RWPE2 (cell line): Measurements from ENCODE around the gene NTPCR.

Experiments
- ATAC-seq: fragments of 200-7000 bp; cut with Tn5 transposase; 3 replicates; pipeline ENCODE4 v1.9.1; 2021; ENCODE audit warnings: low read depth
- DNase-seq: peaks from one replicate; pipeline ENCODE4 v3.0.0-alpha.2; 2020; ENCODE audit warnings: low spot score
- H3K27ac ChIP-seq: fragments of 450-650 bp; 2 replicates; pipeline ENCODE4 v1.5.1; 2017; ENCODE audit warnings: mild to moderate bottlenecking; ENCODE audit not compliant: poor library complexity, severe bottlenecking
- H3K27me3 ChIP-seq: fragments of 250-450 bp; sonication (Bioruptor Pico); 2 replicates; pipeline ENCODE4 v1.5.1; 2021; ENCODE audit warnings: mild to moderate bottlenecking, moderate library complexity; ENCODE audit not compliant: insufficient read depth, poor library complexity, severe bottlenecking
- H3K36me3 ChIP-seq: fragments of 250-450 bp; sonication (Bioruptor Pico); 2 replicates; pipeline ENCODE4 v1.5.1; 2020; ENCODE audit warnings: low read depth, mild to moderate bottlenecking, moderate library complexity
- H3K4me1 ChIP-seq: fragments of 250-450 bp; sonication (Bioruptor Pico); 2 replicates; pipeline ENCODE4 v1.5.1; 2021; ENCODE audit warnings: mild to moderate bottlenecking, moderate library complexity; ENCODE audit not compliant: insufficient read depth, poor library complexity, severe bottlenecking
- H3K4me3 ChIP-seq: fragments of 250-450 bp; sonication (Bioruptor Pico); 2 replicates; pipeline ENCODE4 v1.5.1; 2021; ENCODE audit warnings: mild to moderate bottlenecking, moderate library complexity; ENCODE audit not compliant: severe bottlenecking
- H3K9me3 ChIP-seq: fragments of 250-450 bp; sonication (Bioruptor Pico); 2 replicates; pipeline ENCODE4 v1.5.1; 2021; ENCODE audit warnings: mild to moderate bottlenecking, moderate library complexity; ENCODE audit not compliant: severe bottlenecking
- TF ChIP-seq, protein P1 (sequence below): fragments of 450-650 bp; IDR thresholded peaks from one replicate; pipeline ENCODE4 v1.5.1; 2017; ENCODE audit warnings: mild to moderate bottlenecking, moderate library complexity; ENCODE audit not compliant: poor library complexity, severe bottlenecking

Gene NTPCR

DNA sequence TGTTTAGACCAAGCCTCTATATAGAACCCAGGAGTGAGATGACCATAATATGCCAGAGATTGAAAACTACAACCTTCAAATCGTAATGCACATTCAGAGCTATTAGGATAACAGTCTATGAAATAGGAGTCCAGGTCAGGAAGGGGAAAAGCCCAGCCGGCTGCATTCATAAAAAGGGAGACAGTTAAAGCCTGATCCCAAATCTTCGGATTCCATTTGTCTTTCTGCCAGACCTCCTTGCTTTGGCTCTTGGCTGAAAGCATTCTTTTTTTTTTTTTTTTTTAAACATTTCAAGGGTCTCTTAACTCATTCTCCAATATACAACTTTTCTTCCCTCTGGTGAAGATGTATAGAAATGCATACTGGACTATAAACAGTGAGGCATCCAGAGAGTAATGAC is 81.1 kb downstream of the NTPCR start:
- Histone ChIP-seq H3K36me3 (no peaks in the 10 kb centered on the region), H3K27me3 (no peaks in the 10 kb centered on the region), H3K27ac (no peak overlapping the region), H3K4me1 (no peaks in the 10 kb centered on the region), H3K9me3 (no peaks in the 10 kb centered on the region), H3K4me3 (no peak overlapping the region)
- ATAC-seq, result no peak
- TF ChIP-seq, protein P1, sequence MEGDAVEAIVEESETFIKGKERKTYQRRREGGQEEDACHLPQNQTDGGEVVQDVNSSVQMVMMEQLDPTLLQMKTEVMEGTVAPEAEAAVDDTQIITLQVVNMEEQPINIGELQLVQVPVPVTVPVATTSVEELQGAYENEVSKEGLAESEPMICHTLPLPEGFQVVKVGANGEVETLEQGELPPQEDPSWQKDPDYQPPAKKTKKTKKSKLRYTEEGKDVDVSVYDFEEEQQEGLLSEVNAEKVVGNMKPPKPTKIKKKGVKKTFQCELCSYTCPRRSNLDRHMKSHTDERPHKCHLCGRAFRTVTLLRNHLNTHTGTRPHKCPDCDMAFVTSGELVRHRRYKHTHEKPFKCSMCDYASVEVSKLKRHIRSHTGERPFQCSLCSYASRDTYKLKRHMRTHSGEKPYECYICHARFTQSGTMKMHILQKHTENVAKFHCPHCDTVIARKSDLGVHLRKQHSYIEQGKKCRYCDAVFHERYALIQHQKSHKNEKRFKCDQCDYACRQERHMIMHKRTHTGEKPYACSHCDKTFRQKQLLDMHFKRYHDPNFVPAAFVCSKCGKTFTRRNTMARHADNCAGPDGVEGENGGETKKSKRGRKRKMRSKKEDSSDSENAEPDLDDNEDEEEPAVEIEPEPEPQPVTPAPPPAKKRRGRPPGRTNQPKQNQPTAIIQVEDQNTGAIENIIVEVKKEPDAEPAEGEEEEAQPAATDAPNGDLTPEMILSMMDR, result no peak
- no peak for DNase-seq

DNA sequence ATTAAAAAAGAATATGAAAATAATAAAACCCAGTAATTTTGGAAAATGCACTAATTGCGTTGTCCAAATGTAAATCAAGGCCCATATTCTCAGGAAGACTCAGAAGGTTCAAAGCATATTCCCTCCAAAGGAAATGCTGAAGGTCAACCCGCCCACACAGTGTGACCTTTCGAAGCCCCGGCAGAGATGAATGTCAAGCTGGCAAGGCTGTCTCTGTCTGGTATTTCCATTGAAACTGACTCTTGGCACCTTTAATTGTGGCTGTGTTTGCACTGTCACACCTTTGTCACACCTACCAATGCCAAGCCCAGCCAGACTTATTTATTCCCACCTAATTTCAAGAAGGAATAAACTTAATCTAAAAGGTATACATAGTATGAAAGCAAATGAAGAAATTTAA is 82.5 kb downstream of the NTPCR start:
- no peak overlapping the region for H3K4me3 ChIP-seq
- no peak overlapping the region for H3K27ac ChIP-seq
- DNase-seq (no peak), ATAC-seq (no peak)
- H3K4me1 ChIP-seq, result no peaks in the 10 kb centered on the region
- H3K36me3 ChIP-seq, result no peaks in the 10 kb centered on the region
- no peaks in the 10 kb centered on the region for H3K9me3 ChIP-seq
- H3K27me3 ChIP-seq, result no peaks in the 10 kb centered on the region
- TF ChIP-seq, protein P1, result no peak

DNA sequence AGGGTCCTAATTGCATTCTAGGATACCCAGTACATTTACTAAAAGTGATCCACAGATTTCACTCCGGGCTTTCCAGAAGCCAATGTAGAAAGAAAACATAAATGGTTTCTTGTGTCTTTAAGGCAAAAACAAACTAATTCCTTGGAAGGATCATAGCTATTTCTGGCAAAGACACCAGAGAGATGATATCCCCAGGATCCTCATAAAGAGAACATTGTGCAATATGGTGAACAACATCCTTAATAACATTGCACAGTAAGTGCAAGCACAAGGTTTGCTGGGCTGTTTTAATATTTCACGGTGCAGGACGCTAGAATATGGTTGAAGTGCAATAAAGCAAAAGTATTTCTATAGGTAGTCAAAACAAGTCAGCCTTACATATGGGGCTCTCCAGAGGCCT is 83.0 kb downstream of the NTPCR start:
- no peaks in the 10 kb centered on the region for H3K27me3 ChIP-seq
- DNase-seq, result no peak

More for the DNA sequence above, 83.0 kb downstream of the NTPCR start:
- Histone ChIP-seq H3K36me3 (no peaks in the 10 kb centered on the region), H3K9me3 (no peaks in the 10 kb centered on the region), H3K27ac (no peak overlapping the region), H3K4me1 (no peaks in the 10 kb centered on the region), H3K4me3 (no peak overlapping the region)
- TF ChIP-seq, protein P1, result no peak
- no peak for ATAC-seq
